Amniotic stem cell (primary cell): ENCODE results near the gene AKT3.
"Not testable (repeated sequence)": the region's sequence is repeated elsewhere in the genome, so short reads cannot be mapped to it uniquely, and the experiment has no call there.

Source experiments
- DNase-seq: peaks from one replicate; lab custom pipeline; 2025; lab: John Stamatoyannopoulos, UW

Gene AKT3

DNA sequence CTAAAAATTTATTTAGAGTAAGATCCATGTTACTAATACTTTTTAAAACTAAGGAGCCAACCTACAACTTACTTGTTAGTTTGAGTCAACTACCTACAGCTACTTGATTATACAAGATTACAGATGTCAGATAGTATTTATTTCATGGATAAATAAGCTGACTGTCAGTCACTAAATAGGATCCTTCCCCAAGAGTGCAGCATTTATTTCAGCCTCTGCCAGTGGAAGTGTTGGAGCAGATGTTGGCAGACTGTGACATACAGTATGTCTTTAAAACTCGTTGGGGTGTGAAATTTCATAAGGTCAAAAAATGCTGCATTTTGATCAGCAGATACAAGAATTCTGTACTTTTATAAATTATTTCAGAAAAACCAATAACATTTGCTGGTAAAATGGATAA is 156.2 kb downstream of the AKT3 start:
- no peak for DNase-seq

DNA sequence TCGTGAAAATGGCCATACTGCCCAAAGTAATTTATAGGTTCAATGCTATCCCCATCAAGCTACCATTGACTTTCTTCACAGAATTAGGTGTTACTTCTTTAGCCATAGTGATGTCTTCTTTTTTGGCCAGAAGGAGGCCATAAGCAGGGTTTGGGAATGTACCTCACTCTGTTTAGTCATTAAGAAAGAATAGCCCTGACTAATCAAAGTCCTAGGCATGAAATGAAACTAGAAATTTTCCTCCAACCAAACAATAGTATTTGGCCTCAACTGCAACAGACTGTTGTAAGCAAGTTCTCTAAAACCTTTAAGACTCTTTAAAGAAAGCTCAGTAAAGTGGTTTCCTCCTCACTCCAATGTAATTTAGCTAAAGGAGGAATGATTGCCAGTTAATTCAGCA is 163.9 kb downstream of the AKT3 start:
- no peak for DNase-seq

DNA sequence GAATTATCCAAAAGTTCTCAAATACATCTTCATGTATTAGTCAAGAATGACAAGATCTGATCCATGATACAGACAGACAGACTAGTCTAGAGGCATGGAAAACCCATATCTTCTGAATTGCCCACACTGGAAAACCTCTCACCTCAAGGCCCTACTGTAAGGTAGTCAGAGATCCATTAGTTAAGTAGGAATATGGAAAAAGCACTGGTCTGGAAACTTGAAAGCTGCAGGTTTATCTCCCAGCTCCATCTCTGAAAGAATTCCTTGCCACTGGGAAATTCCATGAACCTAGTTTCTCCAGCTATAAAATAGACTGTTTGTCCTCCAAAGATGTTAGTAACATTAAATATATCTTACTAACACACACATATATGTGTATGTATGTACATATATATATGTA is 169.2 kb downstream of the AKT3 start:
- DNase-seq: no peak

DNA sequence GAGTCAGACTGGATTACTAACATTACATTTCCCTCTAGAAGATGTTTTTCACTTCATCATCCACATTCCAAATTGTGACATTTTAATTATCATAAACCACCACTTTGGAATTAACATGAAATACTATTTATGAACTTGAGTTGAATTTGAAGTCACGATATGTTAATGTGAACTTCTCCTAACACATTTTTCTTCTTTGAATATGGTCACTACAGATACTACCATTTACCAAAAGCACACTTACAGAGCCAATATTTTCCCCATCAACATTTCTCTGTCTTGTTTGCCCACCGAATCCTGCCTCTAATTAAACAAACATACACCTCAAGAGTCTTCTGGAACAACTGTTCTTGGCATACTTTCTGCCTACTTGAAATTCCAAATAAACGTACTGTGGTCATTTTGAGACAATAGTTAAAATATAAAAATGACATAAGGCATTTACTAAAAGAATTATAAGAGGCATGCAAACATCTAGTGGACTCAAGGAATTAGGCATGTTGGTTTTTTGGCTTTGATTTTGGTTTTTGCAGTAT is 177.4 kb downstream of the AKT3 start:
- DNase-seq: no peak

DNA sequence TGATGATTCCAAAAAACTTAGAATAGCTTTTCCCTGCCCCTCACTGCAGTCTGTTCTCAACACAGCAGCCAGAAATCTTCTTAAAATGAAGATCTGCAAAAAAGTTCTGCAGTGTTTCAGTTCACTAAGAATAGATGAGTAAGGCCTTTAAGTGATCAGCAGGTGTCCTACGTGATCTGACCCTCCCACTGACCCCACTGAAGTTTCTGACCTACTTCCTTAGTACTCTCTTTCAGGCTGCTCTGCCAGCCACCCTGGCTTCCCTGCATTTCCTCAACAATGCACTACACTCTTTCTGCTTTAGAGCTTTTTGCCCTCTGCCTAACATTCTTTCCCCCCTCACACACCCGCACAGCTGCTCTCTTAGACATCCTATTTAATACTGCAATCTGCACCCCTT is 182.5 kb downstream of the AKT3 start:
- DNase-seq: no peak

DNA sequence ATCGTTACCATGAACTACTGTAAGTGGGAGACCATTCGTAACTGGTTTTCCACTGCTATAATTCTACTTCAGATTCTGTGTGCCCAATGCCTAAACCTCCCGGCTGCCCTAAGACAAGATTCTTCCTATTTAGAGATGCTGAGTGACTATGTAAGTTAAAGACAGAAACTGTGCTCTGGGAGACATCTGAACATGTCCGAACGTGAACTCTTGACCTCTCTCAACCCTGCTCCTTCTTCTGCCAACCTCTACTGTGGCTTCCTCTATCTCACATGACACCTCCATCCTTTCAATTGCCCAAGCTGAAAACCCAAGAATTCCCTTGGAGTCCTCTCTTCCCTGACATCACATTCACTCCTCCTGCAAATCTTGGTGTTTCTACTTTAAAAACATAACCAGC is 182.9 kb downstream of the AKT3 start:
- no peak for DNase-seq

DNA sequence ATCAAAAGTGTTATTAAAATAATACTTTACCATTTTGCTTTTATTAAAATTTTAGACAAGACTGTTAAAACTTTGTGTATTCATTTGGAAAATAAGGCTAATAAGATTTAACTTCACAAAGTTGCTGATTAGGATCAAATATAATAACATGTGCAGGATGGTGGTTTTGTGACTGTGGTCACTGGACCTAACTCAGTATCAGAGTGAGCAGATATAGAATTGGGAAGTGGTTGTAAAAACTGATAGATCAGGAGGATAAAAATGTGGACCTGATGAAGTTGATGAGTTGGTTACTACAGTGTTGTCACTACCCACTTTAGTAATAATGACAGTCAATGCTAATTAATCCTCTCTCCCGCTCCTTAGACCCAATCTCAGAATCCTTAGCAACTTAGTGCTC is 186.4 kb downstream of the AKT3 start:
- no peak for DNase-seq

DNA sequence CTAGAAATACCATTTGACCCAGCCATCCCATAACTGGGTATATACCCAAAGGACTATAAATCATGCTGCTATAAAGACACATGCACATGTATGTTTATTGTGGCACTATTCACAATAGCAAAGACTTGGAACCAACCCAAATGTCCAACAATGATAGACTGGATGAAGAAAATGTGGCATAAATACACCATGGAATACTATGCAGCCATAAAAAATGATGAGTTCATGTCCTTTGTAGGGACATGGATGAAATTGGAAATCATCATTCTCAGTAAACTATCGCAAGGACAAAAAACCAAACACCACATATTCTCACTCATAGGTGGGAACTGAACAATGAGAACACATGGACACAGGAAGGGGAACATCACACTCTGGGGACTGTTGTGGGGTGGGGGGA is 187.9 kb downstream of the AKT3 start:
- not testable (repeated sequence) for DNase-seq

DNA sequence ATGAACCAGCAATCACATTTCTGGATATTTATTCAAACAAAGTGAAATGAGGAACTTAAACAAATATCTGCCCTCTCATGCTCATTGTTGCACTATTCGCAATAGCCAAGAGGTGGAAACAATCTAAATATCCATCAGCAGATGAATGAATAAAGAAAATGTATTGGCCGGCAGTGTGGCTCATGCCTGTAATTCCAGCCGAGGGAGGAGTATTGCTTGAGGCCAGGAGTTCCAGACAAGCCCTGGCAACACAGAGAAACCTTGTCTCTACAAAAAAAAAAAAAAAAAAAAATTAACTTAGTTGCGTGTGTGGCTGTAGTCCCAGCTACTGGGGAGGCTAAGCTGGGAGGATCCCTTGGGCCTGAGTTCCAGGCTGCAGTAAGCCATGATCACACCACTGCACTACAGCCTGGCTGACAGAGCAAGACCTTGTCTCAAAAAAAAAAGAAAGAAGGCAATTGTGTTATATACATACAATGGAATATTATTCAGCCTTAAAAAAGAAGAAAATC is 191.4 kb downstream of the AKT3 start:
- DNase-seq: no peak

DNA sequence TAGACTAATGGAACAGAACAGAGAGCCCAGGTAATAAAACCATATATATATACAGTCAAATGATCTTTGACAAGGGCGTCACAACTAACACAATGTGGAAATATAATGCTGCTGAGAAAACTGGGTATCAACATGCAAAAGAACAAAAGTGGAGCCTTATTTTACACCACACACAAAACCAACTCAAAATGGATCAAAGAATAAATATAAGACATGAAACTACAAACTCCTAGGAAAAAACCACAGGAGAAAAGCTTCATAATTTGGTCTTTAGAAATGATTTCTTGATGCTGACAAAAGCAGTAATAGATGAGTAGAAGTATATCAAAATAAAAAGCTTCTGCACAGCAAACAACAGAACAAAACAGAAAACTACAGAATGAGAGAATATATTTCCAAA is 192.2 kb downstream of the AKT3 start:
- DNase-seq: no peak

DNA sequence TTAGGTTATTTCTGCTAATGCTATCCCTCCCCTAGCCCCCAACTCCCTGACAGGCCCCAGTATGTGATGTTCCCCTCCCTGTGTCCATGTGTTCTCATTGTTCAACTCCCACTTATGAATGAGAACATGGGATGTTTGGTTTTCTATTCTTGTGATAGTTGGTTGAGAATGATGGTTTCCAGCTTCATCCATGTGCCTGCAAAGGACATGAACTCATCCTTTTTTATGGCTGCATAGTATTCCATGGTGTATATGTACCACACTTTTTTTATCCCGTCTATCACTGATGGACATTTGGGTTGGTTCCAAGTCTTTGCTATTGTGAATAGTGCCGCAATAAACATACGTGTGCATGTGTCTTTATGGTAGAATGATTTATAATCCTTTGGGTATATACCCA is 200.5 kb downstream of the AKT3 start:
- not testable (repeated sequence) for DNase-seq

DNA sequence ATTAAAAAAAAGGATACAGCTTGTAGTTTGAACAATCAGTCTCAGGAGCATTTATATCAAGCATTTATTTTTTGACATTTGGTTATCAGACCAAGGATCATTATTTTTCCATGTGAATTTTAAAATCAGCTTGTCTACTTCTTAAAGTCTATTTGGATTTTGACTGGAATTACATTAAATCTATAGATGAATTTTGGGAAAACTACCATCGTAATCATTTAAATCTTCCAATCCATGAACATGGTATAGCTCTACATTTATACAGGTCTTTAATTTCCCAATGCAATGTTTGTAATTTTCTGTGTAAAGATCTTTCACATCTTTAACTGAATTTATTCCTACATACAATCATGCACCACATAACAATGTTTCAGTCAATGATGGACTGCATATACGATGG is 203.2 kb downstream of the AKT3 start:
- no peak for DNase-seq

DNA sequence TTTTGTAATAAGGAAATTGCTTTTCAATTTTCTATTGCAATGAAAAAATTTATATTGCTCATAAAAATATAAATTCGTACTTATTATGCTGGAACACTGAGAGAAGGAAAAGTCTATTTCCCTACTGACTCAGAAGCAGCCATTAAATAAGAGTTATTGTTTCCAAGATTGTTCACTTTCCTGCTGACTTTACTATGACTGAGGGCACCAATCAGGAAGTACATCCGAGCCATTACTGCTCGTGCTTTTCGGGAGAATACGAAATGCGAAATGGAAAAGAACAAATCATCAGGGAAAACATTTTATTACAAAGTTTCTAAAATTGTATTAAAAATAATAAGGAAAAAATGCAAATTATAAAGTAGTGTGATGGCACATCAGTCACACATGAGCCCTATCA is 204.8 kb downstream of the AKT3 start:
- no peak for DNase-seq

DNA sequence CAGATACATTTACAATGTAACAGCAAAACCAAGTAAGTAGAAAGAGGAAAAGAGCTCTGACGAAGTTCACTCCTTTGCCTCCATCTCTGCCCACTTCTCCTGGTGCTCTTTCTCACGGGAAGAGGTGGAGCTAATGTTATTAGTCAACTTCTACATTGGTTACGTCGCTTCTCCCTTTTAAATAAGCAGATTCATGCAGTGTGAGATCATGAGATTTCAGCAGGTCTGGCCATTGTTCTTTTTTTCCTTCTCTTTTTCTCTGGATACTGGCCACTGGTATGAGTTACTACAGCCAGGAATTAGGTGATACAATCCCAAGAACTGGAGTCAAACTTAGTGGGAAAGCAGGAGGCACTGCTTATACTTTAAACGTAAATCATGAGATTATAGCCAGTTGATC is 207.1 kb downstream of the AKT3 start:
- DNase-seq: no peak

DNA sequence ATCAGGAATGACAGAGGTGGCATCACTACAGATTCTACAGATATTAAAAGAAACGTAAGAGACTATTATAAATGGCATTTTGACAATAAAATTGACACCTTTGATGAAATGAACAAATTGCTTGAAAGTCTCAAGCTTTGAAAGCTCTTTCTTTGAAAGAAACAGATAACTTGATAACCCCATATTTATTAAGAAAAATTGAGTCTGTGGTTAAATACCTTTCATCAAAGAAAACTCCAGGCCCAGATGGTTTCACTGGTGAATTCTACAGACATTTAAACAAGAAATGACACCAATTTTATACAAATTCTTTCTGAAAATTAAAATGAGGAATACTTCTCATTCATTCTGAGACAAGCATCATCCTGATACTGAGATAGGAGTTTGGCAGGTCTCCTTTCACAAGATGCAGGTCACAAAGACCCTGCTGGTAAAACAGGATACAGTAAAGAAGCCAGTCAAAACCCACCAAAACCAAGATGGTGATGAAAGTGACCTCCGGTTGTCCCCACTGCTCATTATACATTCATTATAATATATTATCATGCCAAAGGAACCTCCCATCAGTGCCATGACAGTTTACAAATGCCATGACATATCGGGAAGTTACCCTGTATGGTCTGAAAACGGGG is 210.9 kb downstream of the AKT3 start:
- no peak for DNase-seq

DNA sequence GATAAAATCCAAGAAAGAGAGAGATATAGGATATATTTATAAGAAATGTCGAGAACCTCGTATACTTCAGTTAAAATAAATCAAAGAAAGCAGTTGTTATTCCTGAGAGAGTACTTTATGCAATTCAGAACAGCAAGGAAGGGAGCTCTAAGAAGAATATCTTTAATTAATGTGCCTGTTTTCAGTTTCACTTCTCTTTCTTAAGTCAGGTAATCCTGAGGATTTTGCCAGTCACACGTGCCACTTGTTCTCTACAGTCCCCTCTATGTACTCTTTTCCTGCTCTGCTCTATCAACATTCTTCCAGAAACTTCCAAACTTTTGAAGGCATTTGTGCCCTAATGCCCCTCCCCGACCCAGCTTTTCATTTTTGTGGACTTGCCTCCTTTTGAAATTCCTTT is 211.9 kb downstream of the AKT3 start:
- DNase-seq: no peak

DNA sequence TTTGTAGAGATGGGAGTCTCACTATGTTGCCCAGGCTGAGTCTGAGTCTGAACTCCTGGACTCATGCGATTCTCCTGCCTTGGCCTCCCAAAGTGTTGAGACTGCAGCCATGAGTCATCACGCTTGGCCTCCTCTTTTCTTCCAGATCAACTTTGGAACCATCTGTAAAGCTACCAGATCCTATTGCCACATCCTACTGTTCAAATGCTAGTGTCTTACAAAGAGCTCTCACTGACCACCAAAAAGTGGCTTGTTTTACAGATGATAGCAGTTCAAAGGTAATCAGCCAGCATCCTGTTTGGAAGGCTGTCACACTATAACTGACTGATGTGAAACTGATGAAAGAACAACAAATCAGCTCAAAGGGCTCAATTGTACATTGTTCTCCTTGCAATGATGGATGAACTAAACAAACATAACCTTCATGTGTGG is 221.6 kb downstream of the AKT3 start:
- DNase-seq: no peak

DNA sequence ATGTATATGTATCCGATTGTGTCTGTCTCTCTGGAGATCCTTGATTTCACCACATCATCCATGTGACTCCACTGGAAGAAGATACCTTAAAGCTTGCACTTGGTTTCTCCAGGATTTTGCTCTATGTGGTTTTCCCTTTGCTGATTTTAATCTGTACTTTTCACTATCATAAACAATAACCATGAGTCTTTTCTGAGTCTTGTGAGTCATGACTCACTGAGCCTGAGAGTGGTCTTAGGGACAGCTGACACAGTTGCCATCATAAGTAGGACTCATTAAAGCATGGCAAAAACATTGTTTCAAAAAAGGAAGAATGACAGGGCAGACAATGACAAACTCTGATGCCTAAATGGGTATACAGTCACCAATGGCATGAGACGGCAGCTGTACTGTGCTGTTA is 226.2 kb downstream of the AKT3 start:
- DNase-seq: no peak

DNA sequence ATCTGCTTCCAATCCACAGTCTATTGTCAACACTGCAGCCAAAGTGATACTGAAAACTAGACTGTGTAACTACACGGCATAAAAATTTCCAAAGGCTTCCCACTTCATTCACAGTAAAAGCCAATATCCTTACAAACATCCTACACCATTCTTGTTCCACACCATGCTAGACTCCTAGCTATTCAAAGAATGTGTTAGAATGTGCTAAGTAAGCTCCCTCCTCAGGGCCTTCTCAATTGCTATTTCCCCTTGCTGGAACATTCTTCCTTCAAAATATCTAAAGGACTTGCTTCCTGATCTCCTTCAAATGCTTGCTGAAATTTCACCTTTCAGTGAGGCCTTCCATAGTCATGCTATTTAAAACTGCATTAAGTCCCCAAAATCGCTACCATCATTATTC is 228.1 kb downstream of the AKT3 start:
- no peak for DNase-seq

DNA sequence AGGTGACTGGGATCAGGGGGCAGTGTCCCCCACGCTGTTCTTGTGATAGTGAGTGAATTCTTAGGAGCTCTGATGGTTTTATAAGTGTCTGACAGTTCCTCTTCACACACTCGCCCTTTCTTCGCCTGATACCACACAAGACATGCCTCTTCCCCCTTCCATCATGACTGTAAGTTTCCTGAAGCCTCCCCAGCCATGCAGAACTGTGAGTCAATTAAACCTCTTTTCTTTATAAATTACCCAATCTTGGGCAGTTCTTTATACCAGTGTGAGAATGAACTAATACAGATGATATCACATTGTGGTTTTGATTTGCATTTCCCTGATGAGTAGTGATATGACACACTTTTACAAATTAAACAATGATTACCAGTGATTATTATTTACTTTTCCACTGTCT is 229.9 kb downstream of the AKT3 start:
- DNase-seq: no peak

DNA sequence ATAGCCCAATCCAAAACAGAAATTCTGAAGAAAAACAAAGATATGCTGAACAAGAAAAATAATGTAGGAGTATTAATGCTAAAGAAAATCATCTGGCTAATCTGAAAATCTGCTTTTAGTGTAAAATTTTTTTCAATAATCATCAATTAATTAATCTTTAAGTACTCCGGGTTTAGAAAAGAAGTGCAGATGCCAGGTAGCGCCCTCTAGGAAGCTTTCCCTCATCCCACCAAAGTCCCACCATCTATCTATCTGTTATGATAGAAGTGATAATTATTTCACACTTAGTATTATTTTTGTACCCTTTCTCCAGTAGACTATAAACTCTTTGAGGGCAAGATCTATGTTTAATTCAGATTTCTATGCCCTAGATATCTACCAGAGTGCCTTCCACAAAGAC is 240.3 kb downstream of the AKT3 start:
- DNase-seq: no peak

DNA sequence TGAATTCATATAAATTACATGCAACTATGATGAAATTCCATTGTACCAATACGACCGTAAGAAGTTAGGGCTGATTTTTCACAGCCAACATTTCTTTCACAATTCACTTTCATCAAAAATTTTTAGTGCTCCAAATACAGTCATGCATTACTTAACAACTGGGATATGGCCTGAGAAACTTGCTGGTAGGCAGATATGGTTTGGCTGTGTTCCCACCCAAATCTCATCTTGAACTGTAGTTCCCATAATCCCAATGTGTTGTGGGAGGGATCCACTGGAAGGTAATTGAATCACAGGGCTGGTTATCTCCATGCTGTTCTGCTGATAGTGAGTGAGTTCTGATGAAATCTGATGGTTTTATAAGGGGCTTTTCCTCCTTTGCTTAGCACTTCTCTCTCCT is 244.4 kb downstream of the AKT3 start:
- DNase-seq: no peak

DNA sequence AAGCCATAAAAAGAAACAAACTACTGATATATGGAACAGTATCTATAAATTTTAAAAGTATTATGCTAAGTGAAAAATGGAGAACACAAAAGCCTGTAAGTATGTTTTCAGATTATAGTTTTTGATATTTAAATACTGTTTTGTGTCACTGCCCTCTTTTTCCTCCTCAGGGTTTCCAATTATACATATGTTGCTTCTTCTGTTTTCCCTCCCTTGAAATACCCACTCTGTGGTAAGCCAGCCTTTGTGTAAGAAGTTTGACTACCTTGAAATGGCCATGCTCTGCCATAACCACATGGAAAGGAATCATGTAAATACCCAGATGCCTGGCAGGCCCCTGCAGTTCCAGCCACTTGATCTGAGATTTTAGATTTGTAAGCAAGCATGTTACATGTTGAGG is 248.3 kb downstream of the AKT3 start:
- DNase-seq: no peak

DNA sequence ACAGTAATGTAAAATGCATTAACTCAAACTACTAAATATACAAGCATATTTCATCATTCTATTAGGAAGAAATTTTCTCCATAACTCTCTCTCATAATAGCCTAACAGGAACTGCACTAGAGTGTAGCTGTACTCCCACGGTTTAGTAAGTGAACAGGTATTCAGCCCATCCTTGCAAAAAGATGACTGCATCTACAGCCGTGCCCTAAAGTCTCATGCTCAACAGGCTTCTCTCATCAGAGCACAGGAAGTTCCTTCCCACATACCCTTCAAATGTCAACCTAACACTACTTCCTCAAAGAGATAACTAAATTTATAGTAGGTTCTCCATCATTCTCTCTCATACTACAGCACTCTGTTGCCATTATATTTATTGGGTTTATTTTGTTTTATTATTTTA is 251.6 kb downstream of the AKT3 start:
- DNase-seq: peak; percentile 25
